Measurements from ENCODE around the gene PPIL6.

The PPIL6 gene

GRCh38 chr6:109448615-109449014, 8.2 kb upstream of the PPIL6 start:
- TF ChIP-seq, protein P1, sequence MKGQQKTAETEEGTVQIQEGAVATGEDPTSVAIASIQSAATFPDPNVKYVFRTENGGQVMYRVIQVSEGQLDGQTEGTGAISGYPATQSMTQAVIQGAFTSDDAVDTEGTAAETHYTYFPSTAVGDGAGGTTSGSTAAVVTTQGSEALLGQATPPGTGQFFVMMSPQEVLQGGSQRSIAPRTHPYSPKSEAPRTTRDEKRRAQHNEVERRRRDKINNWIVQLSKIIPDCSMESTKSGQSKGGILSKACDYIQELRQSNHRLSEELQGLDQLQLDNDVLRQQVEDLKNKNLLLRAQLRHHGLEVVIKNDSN (IDR thresholded peaks at IDR 0.05), result no peak
- TF ChIP-seq FOXM1 (IDR thresholded peaks at IDR 0.05; ENCODE audit: borderline replicate concordance, low read depth), result no peak
- TF ChIP-seq EGR1 (IDR thresholded peaks at IDR 0.05), result no peak
- TF ChIP-seq TEAD4 (IDR thresholded peaks at IDR 0.05), result no peak
- no peak for TF ChIP-seq RAD21 (IDR thresholded peaks at IDR 0.05; ENCODE audit: low read depth)
- TF ChIP-seq CREB1 (IDR thresholded peaks at IDR 0.05; ENCODE audit: low read depth), result no peak
- TF ChIP-seq TCF12 (IDR thresholded peaks at IDR 0.05; ENCODE audit: low read depth), result no peak
- TF ChIP-seq MAX (IDR thresholded peaks at IDR 0.05), result no peak
- TF ChIP-seq, protein P2, sequence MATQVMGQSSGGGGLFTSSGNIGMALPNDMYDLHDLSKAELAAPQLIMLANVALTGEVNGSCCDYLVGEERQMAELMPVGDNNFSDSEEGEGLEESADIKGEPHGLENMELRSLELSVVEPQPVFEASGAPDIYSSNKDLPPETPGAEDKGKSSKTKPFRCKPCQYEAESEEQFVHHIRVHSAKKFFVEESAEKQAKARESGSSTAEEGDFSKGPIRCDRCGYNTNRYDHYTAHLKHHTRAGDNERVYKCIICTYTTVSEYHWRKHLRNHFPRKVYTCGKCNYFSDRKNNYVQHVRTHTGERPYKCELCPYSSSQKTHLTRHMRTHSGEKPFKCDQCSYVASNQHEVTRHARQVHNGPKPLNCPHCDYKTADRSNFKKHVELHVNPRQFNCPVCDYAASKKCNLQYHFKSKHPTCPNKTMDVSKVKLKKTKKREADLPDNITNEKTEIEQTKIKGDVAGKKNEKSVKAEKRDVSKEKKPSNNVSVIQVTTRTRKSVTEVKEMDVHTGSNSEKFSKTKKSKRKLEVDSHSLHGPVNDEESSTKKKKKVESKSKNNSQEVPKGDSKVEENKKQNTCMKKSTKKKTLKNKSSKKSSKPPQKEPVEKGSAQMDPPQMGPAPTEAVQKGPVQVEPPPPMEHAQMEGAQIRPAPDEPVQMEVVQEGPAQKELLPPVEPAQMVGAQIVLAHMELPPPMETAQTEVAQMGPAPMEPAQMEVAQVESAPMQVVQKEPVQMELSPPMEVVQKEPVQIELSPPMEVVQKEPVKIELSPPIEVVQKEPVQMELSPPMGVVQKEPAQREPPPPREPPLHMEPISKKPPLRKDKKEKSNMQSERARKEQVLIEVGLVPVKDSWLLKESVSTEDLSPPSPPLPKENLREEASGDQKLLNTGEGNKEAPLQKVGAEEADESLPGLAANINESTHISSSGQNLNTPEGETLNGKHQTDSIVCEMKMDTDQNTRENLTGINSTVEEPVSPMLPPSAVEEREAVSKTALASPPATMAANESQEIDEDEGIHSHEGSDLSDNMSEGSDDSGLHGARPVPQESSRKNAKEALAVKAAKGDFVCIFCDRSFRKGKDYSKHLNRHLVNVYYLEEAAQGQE (IDR thresholded peaks at IDR 0.05; ENCODE audit: low read depth), result no peak
- no peak for TF ChIP-seq ZBTB7A (IDR thresholded peaks at IDR 0.05; ENCODE audit: low read depth)
- TF ChIP-seq EP300 (IDR thresholded peaks at IDR 0.05; ENCODE audit: borderline replicate concordance), result no peak
- TF ChIP-seq YY1 (IDR thresholded peaks at IDR 0.05; ENCODE audit: low read depth), result no peak
- no peak for TF ChIP-seq TAF1 (IDR thresholded peaks at IDR 0.05; ENCODE audit: low read depth)

- no peak for TF ChIP-seq EP300 (IDR thresholded peaks at IDR 0.05; ENCODE audit: borderline replicate concordance)
- no peak for TF ChIP-seq CREB1 (IDR thresholded peaks at IDR 0.05; ENCODE audit: low read depth)
- no peak for TF ChIP-seq TEAD4 (IDR thresholded peaks at IDR 0.05)
- TF ChIP-seq, protein P2 (IDR thresholded peaks at IDR 0.05; ENCODE audit: low read depth), result no peak
- no peak for TF ChIP-seq RAD21 (IDR thresholded peaks at IDR 0.05; ENCODE audit: low read depth)
- no peak for TF ChIP-seq ZBTB7A (IDR thresholded peaks at IDR 0.05; ENCODE audit: low read depth)
- TF ChIP-seq YY1 (IDR thresholded peaks at IDR 0.05; ENCODE audit: low read depth), result no peak
- no peak for TF ChIP-seq TAF1 (IDR thresholded peaks at IDR 0.05; ENCODE audit: low read depth)
- no peak for TF ChIP-seq EGR1 (IDR thresholded peaks at IDR 0.05)
- TF ChIP-seq FOXM1 (IDR thresholded peaks at IDR 0.05; ENCODE audit: borderline replicate concordance, low read depth), result no peak
- TF ChIP-seq MAX (IDR thresholded peaks at IDR 0.05), result no peak
- TF ChIP-seq, protein P1 (IDR thresholded peaks at IDR 0.05), result no peak
- TF ChIP-seq CEBPB (IDR thresholded peaks at IDR 0.05), result no peak
- no peak for TF ChIP-seq NFIC (IDR thresholded peaks at IDR 0.05)
- TF ChIP-seq TCF12 (IDR thresholded peaks at IDR 0.05; ENCODE audit: low read depth), result no peak
Measured at GRCh38 chr6:109447878-109448555, 7.6 kb upstream of the PPIL6 start.

DNA sequence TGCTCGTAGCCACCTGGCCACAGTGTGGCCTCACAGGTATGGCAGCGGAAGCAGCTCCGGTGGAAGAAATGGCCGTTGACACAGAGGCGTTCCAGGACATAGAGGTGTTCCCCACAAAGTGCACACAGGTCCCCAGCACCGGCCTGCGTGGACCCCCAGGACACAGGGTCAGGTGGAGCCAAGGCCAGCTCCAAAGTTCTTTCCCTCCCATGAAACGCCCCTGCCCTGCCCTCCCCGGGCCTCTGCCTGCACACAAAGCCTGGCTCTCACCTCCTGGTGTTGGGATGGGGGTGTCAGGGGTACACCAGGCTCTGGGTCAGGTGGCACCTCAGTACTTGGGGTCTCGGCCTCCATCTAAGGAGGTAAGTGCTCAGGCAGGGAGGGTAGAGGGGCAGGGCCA, 6.7 kb upstream of the PPIL6 start:
- no peak for TF ChIP-seq EGR1 (IDR thresholded peaks at IDR 0.05)
- no peak for TF ChIP-seq FOXM1 (IDR thresholded peaks at IDR 0.05; ENCODE audit: borderline replicate concordance, low read depth)

GRCh38 chr6:109446541-109446940, 6.1 kb upstream of the PPIL6 start:
- TF ChIP-seq, protein P1 (IDR thresholded peaks at IDR 0.05), result no peak
- TF ChIP-seq YY1 (IDR thresholded peaks at IDR 0.05; ENCODE audit: low read depth), result no peak
- TF ChIP-seq, protein P2 (IDR thresholded peaks at IDR 0.05; ENCODE audit: low read depth), result no peak
- TF ChIP-seq TAF1 (IDR thresholded peaks at IDR 0.05; ENCODE audit: low read depth), result no peak
- no peak for TF ChIP-seq EP300 (IDR thresholded peaks at IDR 0.05; ENCODE audit: borderline replicate concordance)
- no peak for TF ChIP-seq MAX (IDR thresholded peaks at IDR 0.05)
- no peak for TF ChIP-seq RAD21 (IDR thresholded peaks at IDR 0.05; ENCODE audit: low read depth)
- no peak for TF ChIP-seq CEBPB (IDR thresholded peaks at IDR 0.05)
- no peak for TF ChIP-seq TEAD4 (IDR thresholded peaks at IDR 0.05)
- TF ChIP-seq CREB1 (IDR thresholded peaks at IDR 0.05; ENCODE audit: low read depth), result no peak
- TF ChIP-seq NFIC (IDR thresholded peaks at IDR 0.05), result no peak
- no peak for TF ChIP-seq EGR1 (IDR thresholded peaks at IDR 0.05)
- TF ChIP-seq FOXM1 (IDR thresholded peaks at IDR 0.05; ENCODE audit: borderline replicate concordance, low read depth), result no peak
- no peak for TF ChIP-seq TCF12 (IDR thresholded peaks at IDR 0.05; ENCODE audit: low read depth)
- no peak for TF ChIP-seq ZBTB7A (IDR thresholded peaks at IDR 0.05; ENCODE audit: low read depth)

Measured in Ishikawa (cell line).